Smooth muscle cell (in vitro differentiated cells): ENCODE measurements around the gene SEC11C. TPM values are rescaled to one million over a fixed set of nuclear protein-coding genes. Genes with fewer than 3 reads are reported as not detected.

Source experiments
- DNase-seq: peaks from one replicate; lab custom pipeline; 2025; ENCODE audit not compliant: unreplicated experiment; lab: John Stamatoyannopoulos, UW
- H2AFZ ChIP-seq: fragments of 200-600 bp; sonication (generic); 2 replicates; pipeline ENCODE4 v1.6.0; 2016; ENCODE audit warnings: antibody characterized with exemption, low read depth, mild to moderate bottlenecking
- H3F3A ChIP-seq: fragments of 200-600 bp; sonication (generic); 2 replicates; pipeline ENCODE4 v1.6.0; 2017; ENCODE audit warnings: antibody characterized with exemption, low read depth
- H3K27ac ChIP-seq: fragments of 200-600 bp; sonication (generic); 2 replicates; pipeline ENCODE4 v1.5.1; 2016; ENCODE audit warnings: low read depth, mild to moderate bottlenecking
- H3K27me3 ChIP-seq: fragments of 200-600 bp; sonication (generic); 2 replicates; pipeline ENCODE4 v1.6.1; 2016; ENCODE audit warnings: low read depth, mild to moderate bottlenecking
- H3K36me3 ChIP-seq: fragments of 200-600 bp; sonication (generic); 2 replicates; pipeline ENCODE4 v1.5.1; 2016; ENCODE audit warnings: low read depth
- H3K4me1 ChIP-seq: fragments of 200-600 bp; sonication (generic); 2 replicates; pipeline ENCODE4 v1.5.1; 2016; ENCODE audit warnings: low read depth
- H3K4me2 ChIP-seq: fragments of 200-600 bp; sonication (generic); 2 replicates; pipeline ENCODE4 v1.6.0; 2016; ENCODE audit warnings: mild to moderate bottlenecking
- H3K4me3 ChIP-seq: fragments of 200-600 bp; sonication (generic); 2 replicates; pipeline ENCODE4 v1.5.1; 2016; ENCODE audit warnings: mild to moderate bottlenecking
- H3K79me2 ChIP-seq: fragments of 200-600 bp; sonication (generic); 2 replicates; pipeline ENCODE4 v1.6.0; 2016; ENCODE audit warnings: low read depth, mild to moderate bottlenecking
- H3K9ac ChIP-seq: fragments of 200-600 bp; sonication (generic); 2 replicates; pipeline ENCODE4 v1.6.0; 2016; ENCODE audit warnings: low read depth
- H3K9me3 ChIP-seq: fragments of 200-600 bp; sonication (generic); replicated peaks from 2 replicates; pipeline ENCODE4 v1.5.1; 2016; ENCODE audit warnings: low read depth
- H4K20me1 ChIP-seq: fragments of 200-600 bp; sonication (generic); 2 replicates; pipeline ENCODE4 v1.6.0; 2016; ENCODE audit warnings: low read depth
- CTCF ChIP-seq: fragments of 200-600 bp; sonication (generic); IDR thresholded peaks from 2 replicates; pipeline ENCODE4 v1.5.1; 2017; ENCODE audit warnings: borderline replicate concordance, mild to moderate bottlenecking, antibody characterized with exemption; ENCODE audit not compliant: insufficient read depth, poor library complexity, severe bottlenecking
- WGBS: methylation state at CpG from one replicate; pipeline ENCODE4 v1.1.7; 2016; ENCODE audit warnings: low lambda C conversion rate; 5-methylcytosine and 5-hydroxymethylcytosine counted together
- polyA plus RNA-seq: library from polyadenylated mRNA; unstranded; fragments of >200 nt; fragmentation: Nextera tagmentation; extraction: Ambion mirVana; gene quantifications from 2 replicates; pipeline ENCODE4 v1.2.1, GENCODE V29; 2016
- total RNA-seq: library from RNA; depleted of rRNA; stranded (reverse); fragments of >200 nt; gene quantifications from 2 replicates; pipeline ENCODE4 v1.2.3, GENCODE V29; 2014

Gene SEC11C
- total and polyA plus RNA-seq, 2 experiments from 2014 or later, result 22.9 to 37.5 TPM

GRCh38 chr18:59156316-59156715, 16.6 kb downstream of the SEC11C start:
- no peak for DNase-seq
- no peaks in the 10 kb centered on the region for H3K9me3 ChIP-seq
- 99% methylated on average over 3 of the region's 3 CpGs for WGBS
- H3K4me1 ChIP-seq, result no peaks in the 10 kb centered on the region
- H3K27ac ChIP-seq, result peak overlapping the region; percentile 88
- no peaks in the 10 kb centered on the region for H3K36me3 ChIP-seq
- no peaks in the 10 kb centered on the region for H4K20me1 ChIP-seq
- H3K9ac ChIP-seq, result no peak overlapping the region
- no peaks in the 10 kb centered on the region for H3K27me3 ChIP-seq
- no peak overlapping the region for H3K4me3 ChIP-seq
- TF ChIP-seq CTCF, result no peak
- H2AFZ ChIP-seq, result no peak overlapping the region
- H3K4me2 ChIP-seq, result no peak overlapping the region
- no peaks in the 10 kb centered on the region for H3F3A ChIP-seq
- no peaks in the 10 kb centered on the region for H3K79me2 ChIP-seq

GRCh38 chr18:59159265-59159664, 19.6 kb downstream of the SEC11C start:
- H3K27me3 ChIP-seq, result no peaks in the 10 kb centered on the region
- H3K36me3 ChIP-seq, result no peaks in the 10 kb centered on the region
- H3K79me2 ChIP-seq, result no peaks in the 10 kb centered on the region
- DNase-seq, result no peak
- H2AFZ ChIP-seq, result no peak overlapping the region
- H4K20me1 ChIP-seq, result no peaks in the 10 kb centered on the region
- WGBS, result 84% methylated on average over 3 of the region's 3 CpGs
- no peaks in the 10 kb centered on the region for H3K9me3 ChIP-seq
- H3K4me2 ChIP-seq, result no peak overlapping the region
- H3K4me3 ChIP-seq, result no peak overlapping the region
- no peaks in the 10 kb centered on the region for H3F3A ChIP-seq
- H3K9ac ChIP-seq, result no peak overlapping the region
- TF ChIP-seq CTCF, result no peak
- no peaks in the 10 kb centered on the region for H3K4me1 ChIP-seq
- no peak overlapping the region for H3K27ac ChIP-seq

DNA sequence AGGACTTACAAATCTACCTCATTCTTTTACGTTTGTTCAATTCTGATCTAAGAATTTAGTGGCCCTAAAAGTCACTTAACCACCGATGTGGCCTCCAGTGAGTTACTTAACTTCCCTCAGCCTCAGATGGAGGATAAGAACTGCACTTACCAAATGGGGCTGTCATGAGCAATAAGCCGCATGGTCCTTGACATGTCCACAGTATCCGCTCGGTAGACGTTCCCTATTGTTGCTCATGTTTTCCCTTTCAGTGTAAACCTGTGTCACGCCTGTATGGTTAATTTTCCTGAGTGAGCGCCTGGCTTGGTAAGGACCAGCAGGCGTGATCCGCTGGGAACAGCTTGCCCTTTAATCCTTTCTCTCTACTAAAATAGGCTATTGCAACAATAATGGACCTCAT, 20.3 kb downstream of the SEC11C start:
- Histone ChIP-seq H3K9ac (no peak overlapping the region), H2AFZ (no peak overlapping the region), H3K9me3 (no peaks in the 10 kb centered on the region), H3K4me1 (no peaks in the 10 kb centered on the region), H3K4me3 (no peak overlapping the region), H3K36me3 (no peaks in the 10 kb centered on the region), H4K20me1 (no peaks in the 10 kb centered on the region), H3K4me2 (no peak overlapping the region), H3K27me3 (no peaks in the 10 kb centered on the region), H3F3A (no peaks in the 10 kb centered on the region), H3K79me2 (no peaks in the 10 kb centered on the region), H3K27ac (no peak overlapping the region)
- DNase-seq, result no peak
- WGBS, result 95% methylated on average over 10 of the region's 10 CpGs
- no peak for TF ChIP-seq CTCF

DNA sequence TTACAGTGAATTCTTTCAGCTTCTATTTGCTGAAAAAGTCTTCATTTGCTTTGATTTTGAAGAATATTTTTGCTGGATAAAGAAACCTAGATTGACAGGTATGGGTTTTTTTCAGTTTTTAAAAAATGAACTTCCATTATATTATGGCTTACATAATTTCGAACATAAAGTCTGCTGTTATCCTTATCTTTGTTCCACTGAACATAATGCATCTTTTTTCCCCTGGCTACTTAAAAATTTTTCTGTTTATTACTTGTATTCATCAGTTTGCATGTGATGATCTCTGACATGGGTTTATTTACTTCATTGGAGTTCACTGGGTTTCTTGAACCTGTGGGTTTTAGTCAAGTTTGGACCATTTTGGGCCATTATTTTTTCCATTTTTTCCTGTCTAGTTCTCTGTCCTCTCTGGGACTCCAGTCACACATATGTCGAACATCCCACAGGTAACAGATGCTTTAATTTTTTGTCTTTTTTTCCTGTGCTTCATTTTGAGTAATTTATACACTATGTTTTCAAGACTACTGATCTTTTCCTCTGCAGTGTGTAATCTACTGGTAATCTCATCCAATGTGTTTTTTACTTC, 33.1 kb downstream of the SEC11C start:
- Histone ChIP-seq H3K36me3 (peaks cover 4% of the 10 kb centered on the region), H3K4me3 (no peak overlapping the region), H3K27me3 (no peaks in the 10 kb centered on the region), H3K9me3 (peaks cover 3% of the 10 kb centered on the region), H3K9ac (no peak overlapping the region), H3K27ac (no peak overlapping the region), H3F3A (no peaks in the 10 kb centered on the region), H3K4me2 (no peak overlapping the region), H2AFZ (no peak overlapping the region), H4K20me1 (no peaks in the 10 kb centered on the region), H3K79me2 (no peaks in the 10 kb centered on the region), H3K4me1 (no peaks in the 10 kb centered on the region)
- TF ChIP-seq CTCF, result no peak
- 69% methylated on average over 2 of the region's 2 CpGs for WGBS
- DNase-seq, result no peak
